Keratinocyte (primary cell): ENCODE measurements around the gene REV3L. TPM values are rescaled to one million over a fixed set of nuclear protein-coding genes. Genes with fewer than 3 reads are reported as not detected.

Source experiments
- DNase-seq: peaks from one replicate; pipeline ENCODE4 v3.0.0-alpha.2; 2011; ENCODE audit warnings: low read depth, missing footprints, low spot score
- FAIRE-seq: peaks from 2 replicates; lab custom pipeline; 2011; peaks lifted over from hg19 to GRCh38; lab: Jason Lieb, UNC
- H2AFZ ChIP-seq: 2 replicates; pipeline ENCODE4 v1.6.0; 2012; ENCODE audit warnings: low read length, control low read depth, inconsistent platforms; ENCODE audit not compliant: control insufficient read depth
- H3K27ac ChIP-seq: 2 replicates; pipeline ENCODE4 v1.5.1; 2011; ENCODE audit warnings: low read length; ENCODE audit not compliant: control insufficient read depth, insufficient read depth
- H3K27me3 ChIP-seq: 3 replicates; pipeline ENCODE4 v1.6.0; 2011; ENCODE audit warnings: low read length; ENCODE audit not compliant: control insufficient read depth, insufficient read depth; ENCODE audit errors: extremely low read depth
- H3K36me3 ChIP-seq, 2 experiments: 2 replicates in 1 of 2; 3 replicates in 1 of 2; pipeline ENCODE4 v1.5.1; 2011; ENCODE audit warnings: low read length in 2 of 2, mild to moderate bottlenecking in 1 of 2; ENCODE audit not compliant: control insufficient read depth in 2 of 2, insufficient read depth in 2 of 2; ENCODE audit errors: extremely low read depth in 1 of 2
- H3K4me1 ChIP-seq: 3 replicates; pipeline ENCODE4 v1.5.1; 2011; ENCODE audit warnings: low read length; ENCODE audit not compliant: control insufficient read depth, insufficient read depth; ENCODE audit errors: extremely low read depth
- H3K4me2 ChIP-seq: 3 replicates; pipeline ENCODE4 v1.6.0; 2011; ENCODE audit warnings: low read depth, low read length; ENCODE audit not compliant: control insufficient read depth, insufficient read depth; ENCODE audit errors: extremely low read depth
- H3K4me3 ChIP-seq, 3 experiments: fragments of 200-600 bp in 1 of 3; sonication (generic) in 1 of 3; 2 replicates in 2 of 3; 3 replicates in 1 of 3; pipeline ENCODE4 v1.5.1; 2011 to 2016; ENCODE audit warnings: low read length in 3 of 3, mild to moderate bottlenecking in 3 of 3, control low read depth in 2 of 3, inconsistent platforms in 1 of 3, low read depth in 1 of 3, mixed read lengths in 1 of 3, mixed run types in 1 of 3, moderate library complexity in 1 of 3; ENCODE audit not compliant: control insufficient read depth in 2 of 3, insufficient read depth in 2 of 3; ENCODE audit errors: extremely low read depth in 1 of 3
- H3K79me2 ChIP-seq: 2 replicates; pipeline ENCODE4 v1.6.0; 2012; ENCODE audit warnings: low read length; ENCODE audit not compliant: control insufficient read depth, insufficient read depth
- H3K9ac ChIP-seq: 3 replicates; pipeline ENCODE4 v1.6.0; 2011; ENCODE audit warnings: low read length; ENCODE audit not compliant: control insufficient read depth, insufficient read depth; ENCODE audit errors: extremely low read depth
- H3K9me1 ChIP-seq: 3 replicates; pipeline ENCODE4 v1.6.0; 2011; ENCODE audit warnings: low read length; ENCODE audit not compliant: control insufficient read depth, insufficient read depth; ENCODE audit errors: extremely low read depth
- H3K9me3 ChIP-seq: 2 replicates; pipeline ENCODE4 v1.5.1; 2012; ENCODE audit warnings: low read depth, low read length; ENCODE audit not compliant: control insufficient read depth
- H4K20me1 ChIP-seq: 3 replicates; pipeline ENCODE4 v1.6.0; 2011; ENCODE audit warnings: low read length; ENCODE audit not compliant: control insufficient read depth, insufficient read depth; ENCODE audit errors: extremely low read depth
- CTCF ChIP-seq, 3 experiments: IDR thresholded peaks in 1 of 3; conservative IDR thresholded peaks in 1 of 3; optimal IDR thresholded peaks in 1 of 3; 2 replicates in 2 of 3; 3 replicates in 1 of 3; pipeline versions ENCODE3 to v1.5.1; 2011; ENCODE audit warnings: low read length in 3 of 3, mild to moderate bottlenecking in 3 of 3, moderate library complexity in 2 of 3, control low read depth in 1 of 3, inconsistent platforms in 1 of 3; ENCODE audit not compliant: insufficient read depth in 2 of 3; ENCODE audit errors: extremely low read depth in 1 of 3
- EZH2 ChIP-seq: IDR thresholded peaks from one replicate; pipeline ENCODE4 v1.6.1; 2012; ENCODE audit warnings: inconsistent platforms, mild to moderate bottlenecking, low read length, moderate library complexity
- dilution Hi-C: fragments of 300-500 bp; cut with MboI; formaldehyde crosslinking; loops from one replicate; pipeline ENCODE4 v1.7.0; 2020; ENCODE audit warnings: low sequenced_read_pairs; ENCODE audit not compliant: extremely low pct_ligation_motif_present
- polyA plus RNA-seq, 5 experiments: library from polyadenylated mRNA; depleted of rRNA in 3 of 5; stranded (reverse) in 3 of 5; stranded (forward) in 1 of 5; unstranded in 1 of 5; fragments of >200 nt; gene quantifications; 1 replicate in 1 of 5; 2 replicates in 3 of 5; 3 replicates in 1 of 5; pipeline versions ENCODE4 v1.2.1 to v1.2.3, GENCODE V29; 2011 to 2012; ENCODE audit warnings: missing spikeins in 2 of 5, low read depth in 1 of 5, low replicate concordance in 1 of 5

The REV3L gene
- polyA plus RNA-seq, 1 donor (not counting 4 experiments of a cell fraction or from before 2014, with no cell fraction given) = 9.5 TPM

GRCh38 chr6:111329882-111330633, 153.0 kb downstream of the REV3L start:
- DNase-seq (no peak), FAIRE-seq (peak; percentile 66)
- Histone ChIP-seq H3K9me1 (no peaks in the 10 kb centered on the region), H4K20me1 (no peaks in the 10 kb centered on the region), H3K4me2 (no peak overlapping the region), H2AFZ (no peak overlapping the region), H3K4me1 (no peaks in the 10 kb centered on the region), H3K9me3 (no peaks in the 10 kb centered on the region), H3K27ac (peak overlapping the region; percentile 23), H3K79me2 (no peaks in the 10 kb centered on the region), H3K4me3 (no peak overlapping the region), H3K36me3 (peaks cover 3 to 6% of the 10 kb centered on the region in 2 experiments), H3K9ac (no peak overlapping the region), H3K27me3 (no peaks in the 10 kb centered on the region)
- TF ChIP-seq EZH2 (no peak), CTCF (optimal IDR thresholded peaks at IDR 0.05 in 1 of 3, IDR thresholded peaks at IDR 0.05 in 1 of 3, conservative IDR thresholded peaks at IDR 0.05 in 1 of 3; ENCODE audit: extremely low read depth in 1 of 3, insufficient read depth in 2 of 3, low read length in 3 of 3) (no peak)
- dilution Hi-C loops = no loop called here

GRCh38 chr6:111326563-111326962, 156.5 kb downstream of the REV3L start:
- H3K4me1 ChIP-seq = no peaks in the 10 kb centered on the region
- dilution Hi-C loops = no loop called here
- FAIRE-seq (no peak), DNase-seq (no peak)
- H3K4me2 ChIP-seq = no peak overlapping the region
- H4K20me1 ChIP-seq = no peaks in the 10 kb centered on the region
- H3K9me3 ChIP-seq = no peaks in the 10 kb centered on the region
- no peak overlapping the region for H3K4me3 ChIP-seq
- peaks cover 3 to 6% of the 10 kb centered on the region in 2 experiments for H3K36me3 ChIP-seq
- no peak overlapping the region for H2AFZ ChIP-seq
- H3K79me2 ChIP-seq = no peaks in the 10 kb centered on the region
- H3K9me1 ChIP-seq = no peaks in the 10 kb centered on the region
- no peaks in the 10 kb centered on the region for H3K27me3 ChIP-seq
- no peak for TF ChIP-seq CTCF (optimal IDR thresholded peaks at IDR 0.05 in 1 of 3, IDR thresholded peaks at IDR 0.05 in 1 of 3, conservative IDR thresholded peaks at IDR 0.05 in 1 of 3; ENCODE audit: extremely low read depth in 1 of 3, insufficient read depth in 2 of 3, low read length in 3 of 3)
- TF ChIP-seq EZH2 = no peak
- H3K27ac ChIP-seq = no peak overlapping the region
- no peak overlapping the region for H3K9ac ChIP-seq
